Testis (tissue), 3 donors: ENCODE measurements around the gene KCNIP2. TPM values are rescaled to one million over a fixed set of nuclear protein-coding genes. Genes with fewer than 3 reads are reported as not detected.

Experiments
- DNase-seq: peaks from one replicate; pipeline ENCODE4 v3.0.0-alpha.2; 2019
- H3K27ac ChIP-seq, 2 donors: fragments of 200-600 bp; sonication (generic); one replicate each; pipeline ENCODE4 v1.5.1; 2019
- H3K27me3 ChIP-seq: fragments of 200-600 bp; sonication (generic); one replicate; pipeline ENCODE4 v1.5.1; 2019
- H3K36me3 ChIP-seq: fragments of 200-600 bp; sonication (generic); one replicate; pipeline ENCODE4 v1.5.1; 2017; ENCODE audit warnings: low read depth; ENCODE audit errors: missing control alignments
- H3K4me1 ChIP-seq: fragments of 200-600 bp; sonication (generic); one replicate; pipeline ENCODE4 v1.5.1; 2019
- H3K4me3 ChIP-seq, 2 donors: fragments of 200-600 bp; sonication (generic); one replicate each; pipeline ENCODE4 v1.5.1; 2017 to 2019
- H3K9me3 ChIP-seq: fragments of 200-600 bp; sonication (generic); one replicate; pipeline ENCODE4 v1.5.1; 2017
- CTCF ChIP-seq, 3 experiments: fragments of 450-650 bp in 2 of 3; fragments of 200-600 bp in 1 of 3; sonication (generic) in 1 of 3; IDR thresholded peaks; one replicate each; pipeline ENCODE4 v1.5.1; 2016 to 2019; ENCODE audit warnings: antibody characterized with exemption in 3 of 3, mild to moderate bottlenecking in 2 of 3, moderate library complexity in 1 of 3
- POLR2A ChIP-seq: fragments of 450-650 bp; IDR thresholded peaks from one replicate; pipeline ENCODE4 v1.6.1; 2017; ENCODE audit warnings: antibody characterized with exemption, mild to moderate bottlenecking, moderate library complexity
- WGBS, 2 donors: methylation state at CpG; one replicate each; pipeline ENCODE4 v1.1.5; 2018; 5-methylcytosine and 5-hydroxymethylcytosine counted together
- intact Hi-C: fragments of 100-400 bp; cut with DNase I; formaldehyde crosslinking; loops from one replicate; pipeline ENCODE4 v1.15.1; 2023; ENCODE audit warnings: low total_unique reads
- polyA plus RNA-seq: library from polyadenylated mRNA; stranded (reverse); fragments of 350-450 nt; fragmentation: Illumina TruSeq; extraction: RNeasy Lipid Tissue Mini Kit (QIAGEN cat#74804); gene quantifications from one replicate; pipeline ENCODE4 v1.2.3, GENCODE V29; 2014; ENCODE audit warnings: low read depth, low replicate concordance; ENCODE audit not compliant: insufficient read depth
- total RNA-seq, 2 donors: library from RNA; depleted of rRNA; stranded (reverse); fragments of >200 nt; gene quantifications; one replicate each; pipeline ENCODE4 v1.2.3, GENCODE V29; 2016

The KCNIP2 gene
- total and polyA plus RNA-seq, 3 donors from 2014 or later, result 5.1 to 6.8 (median 5.6) TPM

- 5 to 6% methylated on average over 27 to 36 of the region's 51 CpGs for WGBS, 2 donors
- peak overlapping the region in 1 of 2 donors; percentile 23 for H3K4me3 ChIP-seq
- peaks cover 31% of the 10 kb centered on the region for H3K4me1 ChIP-seq
- H3K36me3 ChIP-seq, result no peaks in the 10 kb centered on the region
- no peaks in the 10 kb centered on the region for H3K9me3 ChIP-seq
- peak; percentile 88 for DNase-seq
- no peak overlapping the region for H3K27ac ChIP-seq
- peaks cover under 1% of the 10 kb centered on the region for H3K27me3 ChIP-seq
- intact Hi-C loops, result no loop called here
- TF ChIP-seq CTCF (IDR thresholded peaks at IDR 0.05) (peak; percentile 57 to 79 (median 58)), POLR2A (no peak)
These were observed 63.9 kb downstream of the KCNIP2 start for GRCh38 chr10:101779544-101780186.

GRCh38 chr10:101778781-101779543 lies 64.6 kb downstream of the KCNIP2 start:
- peak; percentile 81 for DNase-seq
- no peak overlapping the region for H3K27ac ChIP-seq
- H3K36me3 ChIP-seq, result no peaks in the 10 kb centered on the region
- no peaks in the 10 kb centered on the region for H3K9me3 ChIP-seq
- peak overlapping the region in 1 of 2 donors; percentile 23 for H3K4me3 ChIP-seq
- H3K27me3 ChIP-seq, result peaks cover 6% of the 10 kb centered on the region
- 20 to 22% methylated on average over 40 to 58 of the region's 58 CpGs for WGBS, 2 donors
- intact Hi-C loops, result no loop called here
- H3K4me1 ChIP-seq, result peaks cover 33% of the 10 kb centered on the region
- TF ChIP-seq CTCF (IDR thresholded peaks at IDR 0.05), result no peak
- TF ChIP-seq POLR2A, result no peak

GRCh38 chr10:101778151-101778780 lies 65.3 kb downstream of the KCNIP2 start:
- 55 to 68% methylated on average over 10 to 12 of the region's 12 CpGs for whole genome bisulfite sequencing, 2 donors
- H3K4me3 ChIP-seq, result no peak overlapping the region
- peaks cover 6% of the 10 kb centered on the region for H3K27me3 ChIP-seq
- TF ChIP-seq CTCF (IDR thresholded peaks at IDR 0.05) (no peak), POLR2A (no peak)
- H3K27ac ChIP-seq, result no peak overlapping the region
- H3K9me3 ChIP-seq, result no peaks in the 10 kb centered on the region
- DNase-seq, result no peak
- no peaks in the 10 kb centered on the region for H3K36me3 ChIP-seq
- intact Hi-C loops, result no loop called here
- peaks cover 32% of the 10 kb centered on the region for H3K4me1 ChIP-seq

GRCh38 chr10:101777619-101778145 lies 65.9 kb downstream of the KCNIP2 start:
- Histone ChIP-seq H3K9me3 (no peaks in the 10 kb centered on the region), H3K27me3 (peaks cover 6% of the 10 kb centered on the region), H3K27ac (no peak overlapping the region), H3K4me3 (no peak overlapping the region), H3K4me1 (peaks cover 30% of the 10 kb centered on the region), H3K36me3 (no peaks in the 10 kb centered on the region)
- TF ChIP-seq POLR2A (no peak), CTCF (IDR thresholded peaks at IDR 0.05) (no peak)
- 86 to 94% methylated on average over 3 of the region's 3 CpGs for WGBS, 2 donors
- no peak for DNase-seq
- intact Hi-C loops, result no loop called here
